Stimulated activated naive CD8-positive, alpha-beta T cell treated with anti-CD3 and anti-CD28 coated beads, Interleukin-15, amount 100 ng/mL, for 72 hours (primary cell): Measurements from ENCODE around the gene SREK1IP1.
A peak's percentile ranks its signal among the peaks of the same experiment; 100 is the strongest.
"Not testable (repeated sequence)": the region's sequence is repeated elsewhere in the genome, so short reads cannot be mapped to it uniquely, and the experiment has no call there.

Source experiments
- ATAC-seq: fragments of 150-1000 bp; cut with Tn5 transposase; 2 replicates; pipeline ENCODE4 v1.10.0; 2021; ENCODE audit warnings: mild to moderate bottlenecking, moderate library complexity
- DNase-seq, 2 donors: peaks; one replicate each; pipeline ENCODE4 v3.0.0; 2021 to 2022
- H3K27ac Mint-ChIP-seq, 2 donors: one replicate each; pipeline ENCODE4 v1.8.0; 2022; ENCODE audit warnings: mild to moderate bottlenecking in 2 of 2, mixed read lengths in 2 of 2, moderate library complexity in 2 of 2
- H3K27me3 Mint-ChIP-seq: one replicate; pipeline ENCODE4 v1.8.0; 2022; ENCODE audit warnings: mixed read lengths
- H3K4me1 Mint-ChIP-seq: one replicate; pipeline ENCODE4 v1.8.0; 2022; ENCODE audit warnings: mild to moderate bottlenecking, mixed read lengths
- H3K4me3 Mint-ChIP-seq, 2 donors: one replicate each; pipeline ENCODE4 v1.8.0; 2022; ENCODE audit warnings: mild to moderate bottlenecking in 2 of 2, mixed read lengths in 2 of 2, moderate library complexity in 1 of 2
- H3K9me3 Mint-ChIP-seq, 2 donors: one replicate each; pipeline ENCODE4 v1.8.0; 2022; ENCODE audit warnings: mixed read lengths in 2 of 2

The SREK1IP1 gene

GRCh38 chr5:64727150-64727549, 41.3 kb downstream of the SREK1IP1 start:
- no peaks in the 10 kb centered on the region for H3K9me3 Mint-ChIP-seq
- ATAC-seq (no peak), DNase-seq (no peak)
- no peaks in the 10 kb centered on the region for H3K4me1 Mint-ChIP-seq
- no peak overlapping the region for H3K27ac Mint-ChIP-seq
- no peak overlapping the region for H3K4me3 Mint-ChIP-seq
- no peaks in the 10 kb centered on the region for H3K27me3 Mint-ChIP-seq

- Mint-ChIP-seq H3K4me1 (no peaks in the 10 kb centered on the region), H3K27me3 (no peaks in the 10 kb centered on the region), H3K4me3 (no peak overlapping the region), H3K9me3 (no peaks in the 10 kb centered on the region), H3K27ac (no peak overlapping the region)
- ATAC-seq (no peak), DNase-seq (no peak)
Measured at GRCh38 chr5:64722588-64722987, 45.9 kb downstream of the SREK1IP1 start.

GRCh38 chr5:64714495-64714894, 54.0 kb downstream of the SREK1IP1 start:
- H3K4me3 Mint-ChIP-seq, ATAC-seq, H3K27ac Mint-ChIP-seq, H3K4me1 Mint-ChIP-seq, H3K9me3 Mint-ChIP-seq, DNase-seq, H3K27me3 Mint-ChIP-seq: not testable (repeated sequence)

GRCh38 chr5:64707191-64707590, 61.3 kb downstream of the SREK1IP1 start:
- H3K27ac Mint-ChIP-seq, result no peak overlapping the region
- DNase-seq (no peak), ATAC-seq (no peak)
- H3K27me3 Mint-ChIP-seq, result peaks cover 22% of the 10 kb centered on the region
- H3K4me1 Mint-ChIP-seq, result no peaks in the 10 kb centered on the region
- no peak overlapping the region for H3K4me3 Mint-ChIP-seq
- H3K9me3 Mint-ChIP-seq, result no peaks in the 10 kb centered on the region

GRCh38 chr5:64706074-64706473, 62.4 kb downstream of the SREK1IP1 start:
- DNase-seq, H3K4me3 Mint-ChIP-seq, H3K4me1 Mint-ChIP-seq, ATAC-seq, H3K27ac Mint-ChIP-seq, H3K9me3 Mint-ChIP-seq: not testable (repeated sequence)
- H3K27me3 Mint-ChIP-seq, result peaks cover 22% of the 10 kb centered on the region

GRCh38 chr5:64700765-64701164, 67.7 kb downstream of the SREK1IP1 start:
- Mint-ChIP-seq H3K9me3 (peaks cover 13 to 18% of the 10 kb centered on the region in 2 donors), H3K27me3 (peaks cover 22% of the 10 kb centered on the region), H3K4me3 (no peak overlapping the region), H3K4me1 (no peaks in the 10 kb centered on the region), H3K27ac (no peak overlapping the region)
- no peak for ATAC-seq
- DNase-seq, result no peak

- not testable (repeated sequence) for DNase-seq, H3K4me1 Mint-ChIP-seq, H3K27ac Mint-ChIP-seq, H3K4me3 Mint-ChIP-seq, ATAC-seq
- peaks cover 13 to 18% of the 10 kb centered on the region in 2 donors for H3K9me3 Mint-ChIP-seq
- H3K27me3 Mint-ChIP-seq, result peaks cover 33% of the 10 kb centered on the region
Measured at GRCh38 chr5:64696414-64696813, 72.1 kb downstream of the SREK1IP1 start.

GRCh38 chr5:64693636-64694035, 74.9 kb downstream of the SREK1IP1 start:
- no peak overlapping the region for H3K27ac Mint-ChIP-seq
- H3K4me3 Mint-ChIP-seq, result no peak overlapping the region
- no peak for ATAC-seq
- H3K27me3 Mint-ChIP-seq, result peaks cover 57% of the 10 kb centered on the region
- peaks cover 9% of the 10 kb centered on the region for H3K4me1 Mint-ChIP-seq
- peaks cover 13 to 16% of the 10 kb centered on the region in 2 donors for H3K9me3 Mint-ChIP-seq
- no peak for DNase-seq

GRCh38 chr5:64691291-64691690, 77.2 kb downstream of the SREK1IP1 start:
- Mint-ChIP-seq H3K27ac (no peak overlapping the region), H3K4me3 (peak overlapping the region in 1 of 2 donors; percentile 77), H3K27me3 (peaks cover 69% of the 10 kb centered on the region), H3K9me3 (peaks cover under 1% of the 10 kb centered on the region in 2 donors), H3K4me1 (peaks cover 9% of the 10 kb centered on the region)
- ATAC-seq (no peak), DNase-seq (no peak)

- Mint-ChIP-seq H3K9me3 (no peaks in the 10 kb centered on the region), H3K27me3 (peaks cover 74% of the 10 kb centered on the region), H3K27ac (no peak within 1 kb of the TSS), H3K4me3 (peak within 1 kb of the TSS; percentile 75 to 77), H3K4me1 (peaks cover 9% of the 10 kb centered on the region)
- peak; percentile 57 for ATAC-seq
- DNase-seq, result no peak
Measured at GRCh38 chr5:64690417-64691151, 77.9 kb downstream of the SREK1IP1 start, which contains the start of gene SHISAL2B. Gene SHISAL2B (plus strand): TSS chr5:64690503. CDS start chr5:64690624, 121 bp downstream.

GRCh38 chr5:64690104-64690416, 78.4 kb downstream of the SREK1IP1 start:
- Mint-ChIP-seq H3K4me1 (peaks cover 9% of the 10 kb centered on the region), H3K27ac (no peak overlapping the region), H3K9me3 (no peaks in the 10 kb centered on the region), H3K27me3 (peaks cover 74% of the 10 kb centered on the region), H3K4me3 (peak overlapping the region; percentile 75 to 77)
- DNase-seq (no peak), ATAC-seq (no peak)

GRCh38 chr5:64688965-64689364, 79.5 kb downstream of the SREK1IP1 start:
- no peak overlapping the region for H3K4me3 Mint-ChIP-seq
- no peak for DNase-seq
- H3K9me3 Mint-ChIP-seq, result no peaks in the 10 kb centered on the region
- peaks cover 79% of the 10 kb centered on the region for H3K27me3 Mint-ChIP-seq
- peaks cover 9% of the 10 kb centered on the region for H3K4me1 Mint-ChIP-seq
- ATAC-seq, result no peak
- no peak overlapping the region for H3K27ac Mint-ChIP-seq

- H3K27me3 Mint-ChIP-seq, result peaks cover 76% of the 10 kb centered on the region
- no peak overlapping the region for H3K4me3 Mint-ChIP-seq
- H3K27ac Mint-ChIP-seq, result no peak overlapping the region
- DNase-seq, result no peak
- no peaks in the 10 kb centered on the region for H3K9me3 Mint-ChIP-seq
- peaks cover 9% of the 10 kb centered on the region for H3K4me1 Mint-ChIP-seq
- no peak for ATAC-seq
Measured at GRCh38 chr5:64688391-64688790, 80.1 kb downstream of the SREK1IP1 start.

GRCh38 chr5:64685866-64686265, 82.6 kb downstream of the SREK1IP1 start:
- no peak for DNase-seq
- H3K9me3 Mint-ChIP-seq, result no peaks in the 10 kb centered on the region
- no peak overlapping the region for H3K4me3 Mint-ChIP-seq
- peak overlapping the region in 1 of 2 donors; percentile 40 for H3K27ac Mint-ChIP-seq
- H3K27me3 Mint-ChIP-seq, result peaks cover 55% of the 10 kb centered on the region
- ATAC-seq, result no peak
- peaks cover 9% of the 10 kb centered on the region for H3K4me1 Mint-ChIP-seq

- DNase-seq, result no peak
- Mint-ChIP-seq H3K27me3 (peaks cover 25% of the 10 kb centered on the region), H3K27ac (no peak overlapping the region), H3K4me3 (no peak overlapping the region), H3K9me3 (no peaks in the 10 kb centered on the region), H3K4me1 (no peaks in the 10 kb centered on the region)
- ATAC-seq, result no peak
Measured at GRCh38 chr5:64682608-64683007, 85.9 kb downstream of the SREK1IP1 start.

- H3K4me3 Mint-ChIP-seq, result no peak overlapping the region
- no peak for DNase-seq
- H3K27me3 Mint-ChIP-seq, result peaks cover 16% of the 10 kb centered on the region
- no peak for ATAC-seq
- H3K27ac Mint-ChIP-seq, result no peak overlapping the region
- H3K4me1 Mint-ChIP-seq, result no peaks in the 10 kb centered on the region
- no peaks in the 10 kb centered on the region for H3K9me3 Mint-ChIP-seq
Measured at GRCh38 chr5:64680289-64680688, 88.2 kb downstream of the SREK1IP1 start.

GRCh38 chr5:64678374-64678773, 90.1 kb downstream of the SREK1IP1 start:
- no peak for ATAC-seq
- Mint-ChIP-seq H3K4me3 (no peak overlapping the region), H3K9me3 (no peaks in the 10 kb centered on the region), H3K4me1 (no peaks in the 10 kb centered on the region), H3K27ac (no peak overlapping the region), H3K27me3 (peaks cover 15% of the 10 kb centered on the region)
- DNase-seq, result no peak
